Central memory CD8-positive, alpha-beta T cell (primary cell): Measurements from ENCODE around the gene ADAMTS15.

Experiments
- ATAC-seq: fragments of 150-1000 bp; cut with Tn5 transposase; replicated peaks from 2 replicates; pipeline ENCODE4 v1.10.0; 2022; ENCODE audit warnings: mild to moderate bottlenecking, moderate FRiP score, moderate number of reproducible peaks; ENCODE audit not compliant: poor library complexity, severe bottlenecking; ENCODE audit errors: extremely low read depth
- DNase-seq, 2 donors: peaks; one replicate each; pipeline ENCODE4 v3.0.0; 2021; ENCODE audit warnings: low spot score in 2 of 2
- H3K27ac Mint-ChIP-seq: one replicate; pipeline ENCODE4 v1.8.0; 2022; ENCODE audit warnings: low read depth, mild to moderate bottlenecking, moderate library complexity, mixed read lengths
- H3K27me3 Mint-ChIP-seq: one replicate; pipeline ENCODE4 v1.8.0; 2022; ENCODE audit warnings: mixed read lengths
- H3K36me3 Mint-ChIP-seq: one replicate; pipeline ENCODE4 v1.8.0; 2022; ENCODE audit warnings: mild to moderate bottlenecking, moderate library complexity, mixed read lengths; ENCODE audit not compliant: insufficient read depth
- H3K4me1 Mint-ChIP-seq: one replicate; pipeline ENCODE4 v1.8.0; 2022; ENCODE audit warnings: mixed read lengths
- H3K4me3 Mint-ChIP-seq: one replicate; pipeline ENCODE4 v1.8.0; 2022; ENCODE audit warnings: mild to moderate bottlenecking, moderate library complexity, mixed read lengths
- H3K9me3 Mint-ChIP-seq: one replicate; pipeline ENCODE4 v1.8.0; 2022; ENCODE audit warnings: mixed read lengths

ADAMTS15 gene

GRCh38 chr11:130523609-130524008, 75.2 kb downstream of the ADAMTS15 start:
- ATAC-seq (no peak), DNase-seq (no peak)
- H3K9me3 Mint-ChIP-seq, result no peaks in the 10 kb centered on the region
- H3K4me1 Mint-ChIP-seq, result no peaks in the 10 kb centered on the region
- H3K4me3 Mint-ChIP-seq, result no peak overlapping the region
- no peak overlapping the region for H3K27ac Mint-ChIP-seq
- peaks cover 2% of the 10 kb centered on the region for H3K36me3 Mint-ChIP-seq
- peaks cover 80% of the 10 kb centered on the region for H3K27me3 Mint-ChIP-seq

GRCh38 chr11:130524132-130524790, 75.8 kb downstream of the ADAMTS15 start:
- H3K4me1 Mint-ChIP-seq, result no peaks in the 10 kb centered on the region

GRCh38 chr11:130525307-130525706, 76.9 kb downstream of the ADAMTS15 start:
- Mint-ChIP-seq H3K27ac (no peak overlapping the region), H3K9me3 (no peaks in the 10 kb centered on the region), H3K36me3 (peaks cover 2% of the 10 kb centered on the region), H3K4me1 (no peaks in the 10 kb centered on the region), H3K27me3 (peaks cover 77% of the 10 kb centered on the region), H3K4me3 (no peak overlapping the region)
- DNase-seq, result no peak
- ATAC-seq, result no peak

More at GRCh38 chr11:130524132-130524790, 75.8 kb downstream of the ADAMTS15 start:
- Mint-ChIP-seq H3K36me3 (peaks cover 2% of the 10 kb centered on the region), H3K9me3 (no peaks in the 10 kb centered on the region), H3K4me3 (no peak overlapping the region), H3K27me3 (peaks cover 86% of the 10 kb centered on the region), H3K27ac (no peak overlapping the region)
- DNase-seq (no peak), ATAC-seq (no peak)
